Neural progenitor cell (in vitro differentiated cells): ENCODE data around the gene LRRC28. TPM values are rescaled to one million over a fixed set of nuclear protein-coding genes. Genes with fewer than 3 reads are reported as not detected.

Experiments used
- DNase-seq: peaks from one replicate; pipeline ENCODE4 v3.0.0-alpha.2; 2016; ENCODE audit warnings: low spot score
- H2AFZ ChIP-seq: fragments of 200-600 bp; sonication (generic); replicated peaks from 2 replicates; pipeline ENCODE4 v1.6.1; 2016; ENCODE audit warnings: antibody characterized with exemption
- H3F3A ChIP-seq: fragments of 200-600 bp; sonication (generic); 2 replicates; pipeline ENCODE4 v1.6.1; 2016; ENCODE audit warnings: antibody characterized with exemption, low read depth
- H3K27ac ChIP-seq: fragments of 200-600 bp; sonication (generic); 2 replicates; pipeline ENCODE4 v1.5.1; 2016; ENCODE audit warnings: mild to moderate bottlenecking
- H3K27me3 ChIP-seq: fragments of 200-600 bp; sonication (generic); 2 replicates; pipeline ENCODE4 v1.6.1; 2016; ENCODE audit warnings: mild to moderate bottlenecking, moderate library complexity
- H3K36me3 ChIP-seq: fragments of 200-600 bp; sonication (generic); 2 replicates; pipeline ENCODE4 v1.5.1; 2016
- H3K4me1 ChIP-seq: fragments of 200-600 bp; sonication (generic); 2 replicates; pipeline ENCODE4 v1.6.1; 2016; ENCODE audit warnings: mixed run types
- H3K4me2 ChIP-seq: fragments of 200-600 bp; sonication (generic); 2 replicates; pipeline ENCODE4 v1.6.1; 2016
- H3K4me3 ChIP-seq: fragments of 200-600 bp; sonication (generic); 2 replicates; pipeline ENCODE4 v1.5.1; 2016
- H3K79me2 ChIP-seq: fragments of 200-600 bp; sonication (generic); 2 replicates; pipeline ENCODE4 v1.6.1; 2016; ENCODE audit warnings: low read depth
- H3K9ac ChIP-seq: fragments of 200-600 bp; sonication (generic); 2 replicates; pipeline ENCODE4 v1.6.1; 2016
- H3K9me3 ChIP-seq: fragments of 200-600 bp; sonication (generic); 2 replicates; pipeline ENCODE4 v1.5.1; 2016; ENCODE audit warnings: low read depth
- H4K20me1 ChIP-seq: fragments of 200-600 bp; sonication (generic); 2 replicates; pipeline ENCODE4 v1.6.1; 2016; ENCODE audit warnings: low read depth
- H3K27ac Mint-ChIP-seq: 3 replicates; pipeline ENCODE4 v1.8.0; 2021; ENCODE audit warnings: mixed read lengths
- H3K27me3 Mint-ChIP-seq: 2 replicates; pipeline ENCODE4 v1.8.0; 2022; ENCODE audit warnings: low read depth, mild to moderate bottlenecking, inconsistent platforms, moderate library complexity, mixed read lengths; ENCODE audit not compliant: insufficient read depth
- H3K36me3 Mint-ChIP-seq: 3 replicates; pipeline ENCODE4 v1.8.0; 2021; ENCODE audit warnings: mixed read lengths
- H3K4me1 Mint-ChIP-seq: 3 replicates; pipeline ENCODE4 v1.8.0; 2021; ENCODE audit warnings: mixed read lengths
- H3K4me3 Mint-ChIP-seq: 3 replicates; pipeline ENCODE4 v1.8.0; 2021; ENCODE audit warnings: mild to moderate bottlenecking, moderate library complexity, mixed read lengths
- H3K9me3 Mint-ChIP-seq: 3 replicates; pipeline ENCODE4 v1.8.0; 2020; ENCODE audit warnings: mixed read lengths
- EZH2 ChIP-seq: fragments of 200-600 bp; sonication (generic); IDR thresholded peaks from 2 replicates; pipeline ENCODE4 v1.6.1; 2017; ENCODE audit warnings: antibody characterized with exemption, mild to moderate bottlenecking, moderate library complexity
- EZH2phosphoT487 ChIP-seq: fragments of 200-600 bp; sonication (generic); IDR thresholded peaks from 2 replicates; pipeline ENCODE4 v1.6.1; 2017; ENCODE audit warnings: antibody characterized with exemption
- total RNA-seq: library from RNA; depleted of rRNA; stranded (reverse); fragments of >200 nt; gene quantifications from 2 replicates; pipeline ENCODE4 v1.2.3, GENCODE V29; 2015; ENCODE audit warnings: low replicate concordance
- TF ChIP-seq, protein P1 (sequence below): fragments of 200-600 bp; sonication (generic); IDR thresholded peaks from 2 replicates; pipeline ENCODE4 v1.5.1; 2017; ENCODE audit warnings: antibody characterized with exemption, mild to moderate bottlenecking

The LRRC28 gene
- total RNA-seq, 1 donor from 2014 or later = 34.5 TPM

- TF ChIP-seq EZH2phosphoT487 = no peak
- Histone ChIP-seq H3K36me3 (no peaks in the 10 kb centered on the region), H3K27me3 (no peaks in the 10 kb centered on the region), H3K27ac (no peak overlapping the region), H3K4me3 (no peak overlapping the region), H2AFZ (no peak overlapping the region), H3K4me2 (no peak overlapping the region), H3K9ac (no peak overlapping the region), H3K4me1 (peaks cover 13% of the 10 kb centered on the region), H3K79me2 (no peaks in the 10 kb centered on the region), H3F3A (no peaks in the 10 kb centered on the region), H4K20me1 (no peaks in the 10 kb centered on the region), H3K9me3 (no peaks in the 10 kb centered on the region)
- Mint-ChIP-seq H3K27me3 (peaks cover 4% of the 10 kb centered on the region), H3K27ac (no peak overlapping the region), H3K9me3 (no peaks in the 10 kb centered on the region), H3K4me1 (peaks cover 20% of the 10 kb centered on the region), H3K4me3 (no peak overlapping the region), H3K36me3 (no peaks in the 10 kb centered on the region)
- no peak for DNase-seq
Observed at GRCh38 chr15:99431661-99432091, 180.4 kb downstream of the LRRC28 start.

GRCh38 chr15:99432271-99433025, 181.2 kb downstream of the LRRC28 start:
- H3K36me3 ChIP-seq = no peaks in the 10 kb centered on the region
- no peak overlapping the region for H3K4me3 ChIP-seq
- H3K27ac ChIP-seq = no peak overlapping the region
- no peaks in the 10 kb centered on the region for H3K79me2 ChIP-seq
- H3K4me3 Mint-ChIP-seq = no peak overlapping the region
- no peaks in the 10 kb centered on the region for H3F3A ChIP-seq
- no peak overlapping the region for H3K9ac ChIP-seq
- DNase-seq = no peak
- peaks cover 2% of the 10 kb centered on the region for H3K27me3 Mint-ChIP-seq
- no peaks in the 10 kb centered on the region for H4K20me1 ChIP-seq
- H3K4me1 Mint-ChIP-seq = peaks cover 23% of the 10 kb centered on the region
- no peaks in the 10 kb centered on the region for H3K9me3 ChIP-seq
- H3K27me3 ChIP-seq = no peaks in the 10 kb centered on the region
- no peak overlapping the region for H3K27ac Mint-ChIP-seq
- H2AFZ ChIP-seq = no peak overlapping the region
- H3K4me2 ChIP-seq = no peak overlapping the region
- no peaks in the 10 kb centered on the region for H3K9me3 Mint-ChIP-seq
- peaks cover 13% of the 10 kb centered on the region for H3K4me1 ChIP-seq
- TF ChIP-seq EZH2phosphoT487 (no peak), EZH2 (no peak)
- TF ChIP-seq, protein P1, sequence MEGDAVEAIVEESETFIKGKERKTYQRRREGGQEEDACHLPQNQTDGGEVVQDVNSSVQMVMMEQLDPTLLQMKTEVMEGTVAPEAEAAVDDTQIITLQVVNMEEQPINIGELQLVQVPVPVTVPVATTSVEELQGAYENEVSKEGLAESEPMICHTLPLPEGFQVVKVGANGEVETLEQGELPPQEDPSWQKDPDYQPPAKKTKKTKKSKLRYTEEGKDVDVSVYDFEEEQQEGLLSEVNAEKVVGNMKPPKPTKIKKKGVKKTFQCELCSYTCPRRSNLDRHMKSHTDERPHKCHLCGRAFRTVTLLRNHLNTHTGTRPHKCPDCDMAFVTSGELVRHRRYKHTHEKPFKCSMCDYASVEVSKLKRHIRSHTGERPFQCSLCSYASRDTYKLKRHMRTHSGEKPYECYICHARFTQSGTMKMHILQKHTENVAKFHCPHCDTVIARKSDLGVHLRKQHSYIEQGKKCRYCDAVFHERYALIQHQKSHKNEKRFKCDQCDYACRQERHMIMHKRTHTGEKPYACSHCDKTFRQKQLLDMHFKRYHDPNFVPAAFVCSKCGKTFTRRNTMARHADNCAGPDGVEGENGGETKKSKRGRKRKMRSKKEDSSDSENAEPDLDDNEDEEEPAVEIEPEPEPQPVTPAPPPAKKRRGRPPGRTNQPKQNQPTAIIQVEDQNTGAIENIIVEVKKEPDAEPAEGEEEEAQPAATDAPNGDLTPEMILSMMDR = no peak
- H3K36me3 Mint-ChIP-seq = no peaks in the 10 kb centered on the region

- Histone ChIP-seq H3F3A (no peaks in the 10 kb centered on the region), H3K79me2 (no peaks in the 10 kb centered on the region), H2AFZ (no peak overlapping the region), H3K9ac (no peak overlapping the region), H4K20me1 (no peaks in the 10 kb centered on the region), H3K27me3 (no peaks in the 10 kb centered on the region), H3K4me1 (peaks cover 21% of the 10 kb centered on the region), H3K36me3 (no peaks in the 10 kb centered on the region), H3K4me2 (no peak overlapping the region), H3K4me3 (no peak overlapping the region), H3K9me3 (no peaks in the 10 kb centered on the region), H3K27ac (no peak overlapping the region)
- Mint-ChIP-seq H3K4me1 (peaks cover 29% of the 10 kb centered on the region), H3K36me3 (no peaks in the 10 kb centered on the region), H3K4me3 (no peak overlapping the region), H3K9me3 (no peaks in the 10 kb centered on the region), H3K27ac (no peak overlapping the region), H3K27me3 (peaks cover 2% of the 10 kb centered on the region)
- DNase-seq = no peak
- TF ChIP-seq EZH2phosphoT487 = no peak
- TF ChIP-seq, protein P1 = no peak
- TF ChIP-seq EZH2 = no peak
Observed at GRCh38 chr15:99433026-99433756, 181.9 kb downstream of the LRRC28 start.
